SU-DHL-6 (cell line): ENCODE results near the gene ME2.

Experiments
- EZH2phosphoT487 ChIP-seq: fragments of 200-600 bp; sonication (generic), shearing (Covaris generic); conservative IDR thresholded peaks from 2 replicates; pipeline ENCODE4 v1.6.1; 2018; ENCODE audit warnings: mild to moderate bottlenecking, antibody characterized with exemption, low read length, moderate library complexity, mixed read lengths
- TF ChIP-seq, protein P1 (sequence below): fragments of 200-600 bp; sonication (generic); IDR thresholded peaks from one replicate; pipeline ENCODE4 v1.5.1; 2017; ENCODE audit warnings: antibody characterized with exemption, mild to moderate bottlenecking, low read length, moderate library complexity; ENCODE audit not compliant: insufficient read depth, poor library complexity, severe bottlenecking

DNA sequence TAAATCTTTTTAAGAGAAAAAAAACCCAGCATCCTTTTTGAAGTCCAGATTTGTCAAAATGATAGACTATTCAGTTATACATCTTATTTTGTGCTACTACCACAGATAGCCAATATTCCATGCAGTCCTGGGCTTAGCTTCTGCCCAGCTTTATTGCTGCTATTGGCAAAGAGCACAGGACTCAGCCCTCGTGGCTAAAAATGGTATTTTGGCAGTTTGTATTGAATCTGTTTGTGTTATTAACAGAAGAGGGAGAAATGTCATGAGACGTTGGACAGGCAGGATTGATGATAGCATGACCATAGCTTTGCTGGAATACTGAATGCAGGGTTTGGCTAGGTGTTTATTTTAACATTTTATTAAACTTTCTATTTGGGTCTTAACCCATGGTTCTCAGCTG, 108.3 kb downstream of the ME2 start:
- TF ChIP-seq, protein P1, sequence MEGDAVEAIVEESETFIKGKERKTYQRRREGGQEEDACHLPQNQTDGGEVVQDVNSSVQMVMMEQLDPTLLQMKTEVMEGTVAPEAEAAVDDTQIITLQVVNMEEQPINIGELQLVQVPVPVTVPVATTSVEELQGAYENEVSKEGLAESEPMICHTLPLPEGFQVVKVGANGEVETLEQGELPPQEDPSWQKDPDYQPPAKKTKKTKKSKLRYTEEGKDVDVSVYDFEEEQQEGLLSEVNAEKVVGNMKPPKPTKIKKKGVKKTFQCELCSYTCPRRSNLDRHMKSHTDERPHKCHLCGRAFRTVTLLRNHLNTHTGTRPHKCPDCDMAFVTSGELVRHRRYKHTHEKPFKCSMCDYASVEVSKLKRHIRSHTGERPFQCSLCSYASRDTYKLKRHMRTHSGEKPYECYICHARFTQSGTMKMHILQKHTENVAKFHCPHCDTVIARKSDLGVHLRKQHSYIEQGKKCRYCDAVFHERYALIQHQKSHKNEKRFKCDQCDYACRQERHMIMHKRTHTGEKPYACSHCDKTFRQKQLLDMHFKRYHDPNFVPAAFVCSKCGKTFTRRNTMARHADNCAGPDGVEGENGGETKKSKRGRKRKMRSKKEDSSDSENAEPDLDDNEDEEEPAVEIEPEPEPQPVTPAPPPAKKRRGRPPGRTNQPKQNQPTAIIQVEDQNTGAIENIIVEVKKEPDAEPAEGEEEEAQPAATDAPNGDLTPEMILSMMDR = no peak
- no peak for TF ChIP-seq EZH2phosphoT487
